ENCODE data around the gene TEX53. TPM values are rescaled to one million over a fixed set of nuclear protein-coding genes. Genes with fewer than 3 reads are reported as not detected.

Gene TEX53
- total and polyA plus RNA-seq, 2 of the 8 experiments (the other 6 are each of a cell fraction or from before 2014, with no cell fraction given), result not detected

- no peak overlapping the region for H2AK5ac ChIP-seq (ENCODE audit: low read depth, low read length)
- no peaks in the 10 kb centered on the region for H3K36me3 ChIP-seq (ENCODE audit: control insufficient read depth in 2 of 4, insufficient read depth in 4 of 4, low read length in 3 of 4)
- no peaks in the 10 kb centered on the region; a peak in 2 of 7 replicates for H3K27me3 ChIP-seq (replicated peaks in 1 of 4; ENCODE audit: control insufficient read depth in 3 of 4, extremely low read depth in 1 of 4, insufficient read depth in 3 of 4, low read length in 3 of 4)
- H3K23me2 ChIP-seq (ENCODE audit: low read depth, low read length), result no peaks in the 10 kb centered on the region
- H4K5ac ChIP-seq (ENCODE audit: insufficient read length, low read depth, low read length), result no peak overlapping the region
- H3K4ac ChIP-seq (replicated peaks; ENCODE audit: insufficient read length, low read depth, low read length), result no peak overlapping the region
- H3K4me3 ChIP-seq (ENCODE audit: extremely low read depth in 1 of 4, insufficient read depth in 2 of 4, low read depth in 3 of 4, low read length in 4 of 4), result no peak overlapping the region
- H2BK120ac ChIP-seq (replicated peaks; ENCODE audit: low read depth, low read length), result no peak overlapping the region
- H2BK20ac ChIP-seq (ENCODE audit: low read length), result no peak overlapping the region
- no peak overlapping the region for H3K56ac ChIP-seq (replicated peaks; ENCODE audit: insufficient read length, low read depth, low read length)
- H2AFZ ChIP-seq (ENCODE audit: low read length), result no peak overlapping the region
- H4K8ac ChIP-seq (ENCODE audit: extremely low read depth, insufficient read depth, low read length), result no peak overlapping the region
- H3K9ac ChIP-seq (replicated peaks in 1 of 4; ENCODE audit: extremely low read depth in 1 of 4, low read depth in 3 of 4, low read length in 3 of 4), result no peak overlapping the region
- H3K4me1 ChIP-seq (replicated peaks in 1 of 4; ENCODE audit: control insufficient read depth in 3 of 4, insufficient read depth in 4 of 4, low read length in 3 of 4), result no peaks in the 10 kb centered on the region
- no peak overlapping the region for H2BK12ac ChIP-seq (ENCODE audit: low read depth, low read length)
- TF ChIP-seq HDAC6 (IDR thresholded peaks at IDR 0.05; ENCODE audit: low read depth, low read length) (no peak), POLR2A (IDR thresholded peaks at IDR 0.05; ENCODE audit: control extremely low read depth in 1 of 2, low read depth in 2 of 2, low read length in 2 of 2) (no peak), BRCA1 (IDR thresholded peaks at IDR 0.05; ENCODE audit: low read depth, low read length) (no peak), KDM4A (IDR thresholded peaks at IDR 0.05; ENCODE audit: low read depth, low read length, severe bottlenecking) (no peak)
- H3K27ac ChIP-seq (ENCODE audit: low read depth, low read length), result no peak overlapping the region
- H4K20me1 ChIP-seq (replicated peaks in 1 of 2; ENCODE audit: control insufficient read depth in 1 of 2, insufficient read depth in 2 of 2, low read length in 2 of 2), result no peaks in the 10 kb centered on the region
- H3K14ac ChIP-seq (ENCODE audit: insufficient read length), result no peak overlapping the region
- H3K18ac ChIP-seq (ENCODE audit: extremely low read depth, low read length), result no peak overlapping the region
- 87 to 100% methylated on average over 1 to 3 of the region's 3 CpGs for WGBS, 2 experiments (ENCODE audit: extremely low coverage in 1 of 2, insufficient coverage in 1 of 2, insufficient read length in 1 of 2, insufficient replicate concordance in 2 of 2, low coverage in 1 of 2, low lambda C conversion rate in 2 of 2, missing lambda C conversion rate in 1 of 2)
- no peaks in the 10 kb centered on the region for H3K79me2 ChIP-seq (ENCODE audit: control insufficient read depth in 1 of 2, insufficient read depth in 2 of 2, low read length in 2 of 2)
- DNase-seq (ENCODE audit: low read depth in 1 of 2, low spot score in 2 of 2), result no peak
- H3K23ac ChIP-seq (ENCODE audit: insufficient read length), result no peak overlapping the region
- ChIA-PET CTCF (ENCODE audit: partially characterized antibody) (interaction anchor here (0.9 to 10.6 kb wide), 8 partner anchors 10 to 336 kb away, joined by 3 to 171 read pairs (median 14); partner anchors contain the start of gene TEX53), POLR2A (ENCODE audit: partially characterized antibody) (no interaction called here)
- FAIRE-seq, result no peak
- H2BK5ac ChIP-seq (ENCODE audit: low read depth, low read length), result no peak overlapping the region
- H3K4me2 ChIP-seq (ENCODE audit: insufficient read depth in 1 of 2, low read depth in 2 of 2, low read length in 2 of 2), result no peak overlapping the region
- H3K9me3 ChIP-seq (ENCODE audit: insufficient read depth in 2 of 2, low read depth in 1 of 2, low read length in 1 of 2), result no peaks in the 10 kb centered on the region
- H4K91ac ChIP-seq (replicated peaks; ENCODE audit: insufficient read length, low read length), result no peak overlapping the region
- H2BK15ac ChIP-seq (ENCODE audit: low read length), result no peak overlapping the region
- no peaks in the 10 kb centered on the region for H3K79me1 ChIP-seq (ENCODE audit: low read depth, low read length)
Observed at GRCh38 chr9:114678130-114678529, 20.5 kb upstream of the TEX53 start.

Data from H1 (cell line).